Activated T-cell treated with anti-CD3 and anti-CD28 coated beads, Interleukin-2, amount 50 U/mL, for 1 hour (primary cell): ENCODE measurements around the gene S1PR3.

Experiments
- DNase-seq: peaks from one replicate; pipeline ENCODE4 v3.0.0-alpha.2; 2020

The S1PR3 gene

DNA sequence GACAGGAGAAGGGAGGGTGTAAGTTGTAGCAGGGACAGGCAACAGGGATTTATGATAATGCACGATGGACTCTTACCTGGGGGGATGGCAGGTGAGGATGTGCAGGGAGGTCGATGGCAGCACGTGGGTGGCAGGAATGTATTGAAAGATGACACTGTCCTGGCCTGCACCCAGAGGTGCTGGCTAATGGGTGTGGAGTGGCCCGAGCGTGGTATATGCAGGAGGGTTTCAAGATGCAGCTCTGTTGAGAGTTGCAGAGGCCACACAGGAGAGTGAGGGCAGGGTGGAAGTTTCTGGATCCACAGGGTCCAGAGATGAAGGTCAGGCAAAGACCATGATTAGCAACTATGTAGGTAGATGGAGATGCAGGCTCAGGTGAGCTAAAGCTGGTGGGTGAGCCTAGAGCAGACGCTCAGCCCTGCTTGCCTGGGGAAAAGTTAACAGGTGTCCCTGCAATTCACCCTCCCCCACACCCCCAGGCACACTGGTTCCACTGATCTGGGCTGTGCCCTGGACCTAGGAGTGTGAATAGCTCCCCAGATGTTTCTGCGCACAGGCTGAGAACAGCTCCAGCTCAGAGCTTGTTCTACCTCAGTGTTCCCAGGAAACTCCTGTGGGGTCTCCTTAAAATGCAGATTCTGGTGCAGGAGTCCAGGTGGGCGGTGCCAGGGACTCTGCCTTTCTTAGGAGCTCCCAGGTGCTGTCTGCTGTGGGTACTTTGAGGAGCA lies 21.5 kb upstream of the S1PR3 start:
- no peak for DNase-seq

DNA sequence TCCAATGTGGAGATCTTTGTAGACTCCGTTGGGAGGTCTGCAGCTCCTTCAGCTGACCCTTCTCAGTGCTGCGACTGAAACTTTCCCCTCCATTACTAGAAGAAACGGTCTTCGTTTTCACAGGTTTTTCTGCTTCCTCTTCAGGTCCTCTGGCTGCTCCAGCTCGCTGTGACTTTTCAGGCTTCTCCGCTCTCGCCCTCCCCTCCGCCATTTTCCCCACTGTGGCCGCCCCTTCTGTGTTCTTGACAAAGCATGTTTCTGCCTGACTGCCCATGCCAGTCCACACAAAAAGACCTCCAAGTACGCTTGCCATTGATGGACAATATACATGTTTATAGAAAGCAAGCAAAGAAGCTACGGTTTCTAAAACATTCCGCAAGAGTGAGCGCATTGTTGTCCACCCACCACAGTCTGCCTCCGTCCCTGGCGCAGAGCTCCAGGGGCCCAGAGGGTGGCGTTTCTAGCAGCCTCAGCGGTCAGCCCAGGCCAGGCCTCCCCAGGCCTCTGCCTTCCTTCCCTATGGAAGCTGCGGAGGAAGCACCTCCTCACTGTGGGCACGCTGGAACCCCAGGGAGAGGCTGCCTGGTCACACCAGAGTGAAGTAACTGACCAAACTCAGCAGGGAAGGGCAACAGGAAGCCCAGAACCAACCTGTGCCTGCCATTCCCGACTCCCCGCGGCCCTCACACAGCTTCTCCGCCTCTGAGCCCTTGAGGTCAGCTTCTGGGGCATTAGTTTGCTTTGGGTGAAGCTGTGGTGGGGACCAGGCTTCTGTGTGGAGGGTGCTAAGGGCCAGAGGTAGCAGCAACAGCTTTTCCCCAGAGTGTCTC lies 19.9 kb upstream of the S1PR3 start:
- DNase-seq, result no peak

DNA sequence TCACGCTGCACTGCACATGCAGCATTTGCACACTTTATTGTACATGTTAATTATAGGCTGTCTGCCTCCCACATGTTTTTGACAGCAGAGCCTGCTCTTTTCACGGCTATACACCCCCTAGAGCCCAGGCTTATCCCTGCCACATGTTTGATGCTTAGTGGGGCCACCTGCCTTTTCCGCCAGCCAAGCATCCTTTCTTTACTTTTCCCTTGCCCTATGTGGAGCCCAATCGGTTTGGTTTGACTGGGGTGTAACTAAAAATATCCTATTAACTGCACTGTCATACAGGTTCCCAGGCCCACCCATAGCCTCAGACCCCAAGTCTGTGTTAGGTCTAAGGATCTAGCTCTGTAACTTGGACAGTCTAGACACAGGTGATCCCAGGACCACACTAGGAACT lies 18.9 kb upstream of the S1PR3 start:
- no peak for DNase-seq

DNA sequence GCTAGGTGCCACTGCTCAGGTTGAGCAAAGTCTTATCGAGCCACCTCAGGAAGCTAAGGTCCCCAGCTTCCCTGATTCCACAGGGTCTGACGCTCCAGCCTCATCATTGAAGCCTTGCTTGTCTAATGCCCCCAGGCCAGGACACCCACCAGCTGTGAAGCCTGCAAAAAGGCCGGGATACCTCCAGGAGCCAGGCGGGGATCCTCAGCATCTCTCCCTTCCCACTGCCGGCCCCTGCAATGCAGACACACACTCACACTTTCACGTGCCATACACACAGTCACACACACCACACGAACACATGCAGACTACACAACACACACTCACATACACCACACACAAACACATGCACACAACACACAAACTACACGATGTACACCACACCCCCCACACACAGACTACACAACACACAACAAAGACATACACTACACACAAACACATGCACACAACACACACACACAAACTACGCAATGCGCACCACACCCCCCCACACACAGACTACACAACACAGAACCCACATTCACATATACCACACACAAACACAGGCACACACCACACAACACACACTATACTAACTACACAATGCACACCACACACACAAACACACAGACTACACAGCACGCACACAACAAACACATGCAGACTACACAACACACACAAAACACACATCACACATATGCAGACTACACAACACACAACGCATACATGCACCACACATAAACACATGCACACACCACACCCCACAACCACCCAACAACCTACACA lies 17.8 kb upstream of the S1PR3 start:
- DNase-seq, result no peak

DNA sequence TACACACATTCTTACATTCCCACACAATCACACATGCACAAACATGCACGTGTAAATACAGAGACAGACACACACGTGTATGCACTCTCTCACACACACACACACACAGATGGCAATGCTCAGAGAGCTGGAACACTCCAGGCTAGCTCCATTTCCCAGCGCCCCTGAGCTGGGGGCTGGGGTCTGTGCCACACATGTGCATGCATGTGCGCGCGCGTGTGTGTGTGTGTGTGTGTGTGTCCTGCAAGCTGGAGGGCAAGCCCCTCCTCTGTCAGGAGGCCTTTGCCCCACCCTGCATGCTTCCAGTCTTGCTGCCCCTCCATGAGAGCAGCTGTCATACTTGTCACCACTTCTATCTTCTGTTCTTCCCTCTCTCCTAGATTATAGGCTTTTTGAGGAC lies 16.6 kb upstream of the S1PR3 start:
- DNase-seq, result no peak

DNA sequence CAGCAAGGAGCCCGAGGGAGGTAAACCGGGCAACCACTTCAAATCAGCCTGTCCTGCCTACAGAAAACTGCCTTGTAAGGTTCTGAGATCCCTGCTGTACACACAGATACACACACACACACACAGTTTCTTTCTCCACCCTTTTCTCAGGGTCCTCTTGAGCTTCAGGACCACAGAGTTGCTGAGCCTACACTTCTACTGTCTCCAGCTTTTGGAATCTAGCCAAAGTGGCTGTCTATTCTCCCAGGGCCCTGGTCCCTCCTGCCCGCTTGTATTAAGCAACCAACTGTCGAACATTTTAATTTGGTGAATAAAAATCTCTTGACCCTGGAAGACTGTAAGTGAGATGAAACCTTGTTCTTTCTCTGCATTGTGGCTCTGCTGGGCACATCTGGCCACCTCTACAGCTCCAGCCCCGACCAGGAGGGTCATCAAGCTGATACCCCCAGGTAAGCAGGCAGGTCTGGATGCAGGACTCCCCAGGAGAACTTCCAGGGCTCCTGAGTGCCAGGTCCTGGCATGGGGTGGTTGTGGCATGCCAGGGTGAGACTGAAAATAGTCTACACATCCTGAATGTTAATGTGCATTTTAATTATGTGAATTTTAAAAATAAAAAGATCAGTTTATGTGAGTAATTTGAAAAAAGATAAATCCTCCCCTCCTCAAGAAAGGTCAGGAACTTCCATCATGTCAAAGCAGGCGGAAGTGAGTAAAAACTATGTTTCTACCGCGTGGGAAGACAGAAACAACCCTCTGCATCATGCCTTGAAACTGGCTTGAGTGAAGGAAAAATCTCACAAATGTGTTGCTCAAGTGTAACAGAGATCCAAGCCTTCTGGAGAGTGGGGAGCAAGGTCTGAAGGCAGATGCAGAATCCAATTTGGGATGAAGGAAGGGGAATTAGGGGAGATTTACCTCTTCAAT lies 15.0 kb upstream of the S1PR3 start:
- DNase-seq, result no peak

DNA sequence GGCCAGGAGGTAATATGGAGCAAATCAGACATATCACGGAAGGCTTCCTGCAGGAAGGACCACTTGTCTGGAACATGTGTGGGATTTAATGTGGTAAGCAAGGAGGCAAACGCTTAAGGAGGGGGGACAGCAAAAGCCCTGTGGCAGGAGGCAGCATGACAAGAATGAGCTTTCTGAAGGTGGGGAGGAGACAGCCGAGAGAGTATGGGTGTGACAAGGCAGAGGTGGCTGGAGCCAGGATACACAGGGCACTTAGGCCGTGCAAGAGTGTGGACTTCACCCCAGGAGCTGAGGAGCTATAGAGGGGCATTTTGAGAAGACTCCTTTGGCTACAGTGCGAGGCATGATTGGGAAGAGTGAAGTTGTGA lies 14.4 kb upstream of the S1PR3 start:
- no peak for DNase-seq

DNA sequence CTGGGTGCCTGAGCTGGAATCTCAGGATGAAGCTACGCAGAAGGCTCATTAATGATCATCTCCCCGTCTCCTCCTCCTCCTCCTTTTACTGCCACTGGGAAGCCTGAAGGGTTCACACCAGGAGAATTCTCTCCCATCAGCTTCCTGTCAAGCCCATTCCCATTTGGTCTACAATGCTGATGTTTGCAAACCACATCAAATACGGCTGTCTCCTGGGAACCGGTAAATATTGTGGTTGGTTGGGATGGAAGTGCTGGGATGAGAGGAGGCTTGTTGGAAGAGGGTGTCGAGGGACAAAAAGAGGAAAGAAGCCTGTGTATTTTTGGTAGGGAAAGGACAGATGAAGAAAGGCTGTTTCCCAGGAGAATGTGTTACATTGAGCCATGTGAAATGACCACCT lies 13.2 kb upstream of the S1PR3 start:
- DNase-seq, result no peak

DNA sequence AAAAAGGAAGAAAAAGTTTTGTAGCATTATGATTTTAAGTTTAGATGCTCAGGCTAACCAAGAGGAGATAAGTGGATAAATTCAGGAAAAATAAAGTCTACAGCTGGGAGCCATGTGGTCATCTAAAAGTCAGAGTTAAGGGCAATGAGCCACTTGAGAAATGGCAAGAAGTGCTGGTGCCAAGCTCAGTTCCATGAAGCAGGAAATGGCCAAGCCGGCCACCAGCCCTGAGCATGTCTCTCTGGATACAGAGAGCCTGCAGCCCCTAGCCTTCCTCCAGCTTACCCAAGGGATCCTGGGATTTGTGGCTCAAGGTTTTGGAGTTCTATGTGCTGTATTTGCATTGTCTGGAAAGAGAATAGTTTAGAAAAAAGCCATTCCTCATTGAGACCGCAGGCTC lies 12.2 kb upstream of the S1PR3 start:
- DNase-seq, result no peak

DNA sequence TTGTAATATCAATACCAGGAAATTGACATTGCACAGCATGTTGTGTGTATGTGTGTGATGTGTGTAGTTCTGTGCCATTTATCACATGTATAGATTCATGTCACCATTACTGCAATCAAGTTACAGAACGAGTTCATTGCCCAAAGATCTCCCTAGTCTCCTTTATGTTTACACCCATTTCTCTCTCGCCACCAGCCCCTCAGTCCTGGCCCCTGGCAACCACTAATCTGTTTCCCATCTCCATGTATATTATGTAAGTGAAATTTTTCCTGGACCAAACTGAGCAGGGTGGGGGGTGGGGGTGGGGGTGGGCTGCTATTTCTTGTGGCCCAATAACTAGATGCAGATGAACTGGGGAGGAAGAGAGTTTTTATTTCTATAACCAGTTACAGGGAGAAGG lies 11.5 kb upstream of the S1PR3 start:
- no peak for DNase-seq

DNA sequence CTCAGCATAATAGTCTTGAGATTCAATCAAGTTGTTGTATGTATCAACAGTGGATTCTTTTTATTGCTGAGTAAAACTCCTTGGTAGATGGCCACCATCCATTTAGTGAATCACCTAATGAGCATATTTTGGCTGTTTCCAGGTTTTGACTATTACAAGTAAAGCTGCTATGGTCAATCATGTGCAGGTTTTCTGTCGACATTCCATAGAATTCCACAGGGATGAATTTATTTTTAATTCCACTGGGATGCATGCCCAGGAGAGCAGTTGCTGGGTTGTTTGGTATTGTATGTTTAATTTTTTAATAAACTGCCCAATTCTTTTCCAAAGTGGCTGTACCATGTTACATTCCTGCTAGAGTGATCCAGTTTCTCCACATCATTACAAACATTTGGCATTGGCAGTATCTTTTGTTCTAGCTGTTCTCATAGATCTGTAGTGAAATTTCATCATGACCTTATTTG lies 10.5 kb upstream of the S1PR3 start:
- DNase-seq, result no peak

DNA sequence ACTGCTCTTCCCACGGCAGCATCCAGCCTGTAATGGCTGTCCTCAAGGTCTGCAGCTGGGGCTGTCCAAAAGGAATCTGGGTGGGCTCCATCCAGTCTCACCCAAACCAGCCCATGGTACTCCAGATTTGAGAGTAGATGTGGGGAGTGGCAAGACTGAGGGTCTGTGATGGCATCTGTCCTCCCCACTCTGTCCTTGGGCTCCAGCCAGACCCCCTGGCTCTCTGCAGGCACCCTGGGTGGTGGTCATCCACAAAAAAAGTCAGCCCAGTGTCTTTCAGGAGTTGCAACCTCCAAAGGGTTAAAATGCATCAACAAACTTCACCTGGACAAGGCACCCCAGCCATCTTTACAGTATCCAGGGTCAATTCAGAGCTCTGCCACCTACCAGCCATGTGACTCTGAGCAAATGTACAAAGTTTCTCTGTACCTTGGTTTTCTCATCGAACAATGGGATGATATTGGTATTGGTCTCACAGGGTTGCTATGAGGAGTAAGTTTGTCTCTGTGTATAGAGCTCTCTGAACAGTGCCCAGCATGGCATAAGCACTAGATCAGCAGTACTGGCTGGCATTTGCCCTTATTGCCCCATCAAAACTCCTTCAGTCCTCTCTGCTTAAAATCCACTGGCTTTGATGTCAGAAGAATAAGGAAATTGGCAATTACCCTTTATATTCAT lies 7.3 kb upstream of the S1PR3 start:
- DNase-seq, result no peak

DNA sequence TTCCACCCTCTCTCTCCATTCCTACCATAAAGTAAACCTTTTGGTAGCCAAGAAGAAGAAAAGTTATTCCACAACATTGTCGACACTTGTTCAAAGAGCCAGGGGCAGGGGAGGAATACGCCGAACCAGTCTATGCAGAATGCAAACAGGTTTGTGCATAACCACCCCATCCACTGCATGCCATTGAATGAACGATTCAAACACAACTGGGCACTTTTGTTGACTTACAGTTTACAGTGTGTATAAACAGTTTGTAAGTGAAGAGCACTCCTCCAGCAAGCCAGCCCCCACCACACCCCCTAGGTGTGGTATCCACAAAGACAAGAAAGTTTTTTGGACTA lies 6.8 kb upstream of the S1PR3 start:
- no peak for DNase-seq

DNA sequence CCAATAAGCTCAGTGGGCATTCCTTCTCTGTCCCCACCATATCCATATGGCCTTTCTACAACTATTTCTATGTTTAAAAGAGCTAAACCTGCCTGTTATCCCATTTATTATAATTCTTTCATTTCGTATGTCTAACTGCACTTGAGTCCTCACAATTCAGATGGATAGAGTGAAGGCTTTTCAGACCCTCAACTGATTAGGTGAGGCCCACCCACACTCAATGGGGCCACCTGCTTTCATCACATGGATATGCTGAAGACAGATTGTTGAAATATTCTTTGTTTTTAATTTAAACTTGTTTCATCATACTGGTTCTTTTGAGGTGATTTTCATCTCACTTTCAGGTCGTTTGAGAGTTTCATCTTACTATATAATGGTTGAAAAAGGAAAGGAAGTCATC lies 5.7 kb upstream of the S1PR3 start:
- DNase-seq, result no peak

DNA sequence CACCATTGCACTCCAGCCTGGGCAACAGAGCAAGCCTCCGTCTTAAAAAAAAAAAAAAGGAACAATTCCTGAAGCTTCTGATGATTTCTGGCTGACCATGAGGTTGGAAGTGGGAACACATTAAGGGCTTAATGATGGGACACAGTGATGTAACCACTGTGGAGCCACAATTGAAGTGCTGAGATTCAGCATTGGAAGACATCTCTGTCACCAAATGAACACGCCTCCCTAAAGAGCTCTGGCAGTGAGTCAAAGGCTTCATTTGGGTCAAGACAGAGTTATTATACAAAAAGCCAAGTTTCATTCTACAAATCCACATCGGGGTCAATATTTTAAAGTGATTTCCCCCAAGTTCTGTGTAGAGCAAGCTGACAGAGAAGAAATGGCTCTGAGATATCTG lies 4.5 kb upstream of the S1PR3 start:
- DNase-seq, result no peak

DNA sequence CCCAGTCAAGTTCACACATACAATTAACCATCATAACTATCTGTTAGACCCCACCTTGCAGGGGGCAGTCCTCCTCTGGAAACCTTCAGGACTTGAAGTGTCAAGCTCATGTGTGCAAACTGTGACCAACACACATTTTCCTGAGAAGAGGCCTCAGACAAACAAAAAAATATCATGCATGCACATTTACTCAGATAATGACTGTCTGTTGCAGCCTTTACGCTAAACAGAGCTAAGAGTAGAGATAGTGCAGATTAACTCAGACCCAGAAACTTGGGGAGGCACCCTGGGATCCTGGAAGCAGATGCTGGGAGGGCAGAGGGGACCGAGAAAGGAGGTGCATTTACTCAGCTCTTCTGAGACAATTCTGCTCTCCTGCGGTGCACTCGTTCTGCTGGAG lies 3.6 kb upstream of the S1PR3 start:
- DNase-seq, result no peak

DNA sequence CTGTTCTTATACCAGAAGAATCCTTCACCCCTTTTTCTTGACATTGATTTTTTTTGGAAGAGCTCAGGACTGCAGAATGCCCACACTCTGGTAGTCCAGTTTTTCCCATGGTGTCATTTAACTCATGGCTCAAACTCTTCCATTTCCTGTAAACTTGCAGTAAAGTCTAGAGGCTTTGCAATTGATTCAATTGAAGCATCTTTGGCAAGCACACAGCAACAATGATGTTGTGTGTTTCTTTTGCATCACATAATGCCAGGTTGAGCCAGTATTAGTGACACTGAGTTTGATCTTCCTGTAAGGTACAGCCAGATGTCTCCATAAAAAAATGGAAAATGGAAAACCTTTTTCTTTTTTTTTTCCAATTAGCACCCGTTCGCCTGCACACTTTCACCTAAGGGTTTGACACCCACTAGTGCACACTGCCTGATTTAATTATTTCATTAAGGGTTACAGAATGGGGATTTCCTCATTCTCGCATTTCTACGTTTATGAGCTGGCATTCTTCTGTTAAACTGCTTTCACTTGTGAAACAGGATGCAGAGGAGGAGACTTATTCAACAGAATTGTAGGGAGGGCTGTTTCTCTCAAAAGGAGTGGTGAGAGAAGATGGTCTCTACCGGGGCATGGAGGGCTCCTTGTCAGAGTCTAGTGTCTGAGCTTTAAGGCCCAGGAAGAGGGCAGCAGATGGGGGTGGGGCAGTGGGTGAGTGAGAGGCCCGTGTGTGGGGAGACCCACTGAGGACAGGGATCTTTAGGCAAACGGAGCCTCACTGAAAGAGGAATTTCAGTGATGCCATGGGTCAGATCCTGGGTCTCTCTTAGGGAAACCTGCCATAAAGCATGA lies 2.2 kb upstream of the S1PR3 start:
- no peak for DNase-seq

DNA sequence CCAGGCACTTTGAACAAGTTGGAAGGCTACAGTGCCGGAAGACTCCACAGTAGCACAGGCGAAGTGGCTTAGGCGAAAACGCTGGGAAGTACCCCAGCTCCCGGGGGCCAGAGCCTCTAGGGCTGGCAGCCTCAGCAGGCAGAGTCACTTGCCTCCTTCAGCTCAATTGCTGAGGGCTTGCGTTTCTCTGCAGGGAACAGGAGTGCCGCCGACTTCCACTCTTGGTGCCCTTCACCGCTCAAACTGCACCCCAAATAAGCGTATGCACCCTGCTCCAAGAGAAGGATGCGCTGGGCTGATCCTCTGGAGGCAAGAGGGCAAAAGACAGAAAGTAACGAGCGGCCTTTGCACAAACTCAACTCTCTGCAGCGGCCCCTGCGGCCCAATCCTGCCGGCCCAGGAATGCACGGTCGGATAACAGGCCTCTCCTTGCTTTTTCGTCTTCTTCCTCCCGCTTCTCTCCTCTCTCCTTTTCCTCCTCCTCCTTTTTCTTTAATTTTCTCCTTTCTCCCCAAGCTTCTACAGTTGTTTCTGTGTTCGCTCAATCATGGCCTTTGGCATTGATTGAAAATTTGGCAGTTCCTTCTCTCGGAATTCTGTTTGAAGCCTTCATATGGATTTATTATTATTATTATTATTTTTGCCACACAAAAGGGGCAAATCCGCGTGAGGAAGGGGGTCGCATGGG lies 1.1 kb upstream of the S1PR3 start:
- DNase-seq, result no peak

DNA sequence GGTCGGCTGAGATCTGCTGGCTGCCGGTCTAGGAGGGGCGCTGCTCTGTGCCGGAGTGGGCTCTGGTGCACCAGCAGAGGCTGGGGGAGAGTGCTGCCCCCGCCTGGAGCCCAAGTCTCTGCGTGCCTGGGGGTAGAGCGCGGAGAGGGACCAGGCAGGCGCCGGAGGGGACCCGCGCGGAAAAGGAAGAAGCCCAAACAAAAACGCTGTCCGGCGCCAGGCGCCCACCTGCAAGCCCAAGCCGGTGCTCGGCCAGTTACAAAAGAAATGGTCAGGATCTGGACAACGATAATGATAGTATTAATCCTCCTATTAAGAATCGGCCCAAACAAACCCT lies 571 bp upstream of the S1PR3 start:
- DNase-seq, result no peak

DNA sequence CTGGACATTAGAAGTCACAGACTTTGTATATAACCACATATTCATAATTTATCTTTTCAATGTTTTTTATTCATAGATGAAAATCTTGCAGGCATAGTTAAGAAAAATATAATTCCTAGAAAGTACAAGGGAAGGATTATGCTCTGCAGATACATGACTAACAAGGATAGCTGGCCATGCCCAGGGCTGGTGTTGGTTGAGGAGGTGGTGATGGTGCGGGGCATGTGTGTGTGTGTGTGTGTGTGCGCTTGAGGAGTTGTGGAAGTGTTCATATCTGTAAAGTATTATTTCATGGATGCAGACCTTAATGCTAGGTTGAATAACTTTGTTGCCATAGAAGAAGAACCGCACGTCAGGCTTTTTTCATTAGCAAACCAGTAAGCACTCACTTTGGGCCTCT lies 1.3 kb downstream of the S1PR3 start:
- DNase-seq, result no peak

DNA sequence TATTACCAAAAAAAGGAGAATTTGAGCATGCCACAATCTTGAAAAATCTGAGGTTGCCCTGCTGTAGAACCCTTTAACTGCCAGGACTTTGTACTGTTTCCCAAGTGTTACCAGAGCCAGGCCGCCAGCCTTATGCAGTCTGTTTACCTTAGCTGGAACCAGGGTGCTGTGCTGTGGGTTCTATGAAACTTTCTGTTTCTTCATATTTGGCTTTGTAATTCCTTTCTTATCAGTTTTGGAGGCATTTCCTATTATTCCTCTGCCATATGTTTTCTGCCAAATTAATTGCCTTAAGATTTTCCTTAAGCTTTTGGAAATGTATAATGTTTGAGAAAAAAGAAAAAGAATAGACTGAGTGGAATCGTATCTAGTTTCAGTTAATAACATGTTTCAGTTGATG lies 2.1 kb downstream of the S1PR3 start:
- DNase-seq, result no peak
